Breast epithelium (tissue), 4 donors: Measurements from ENCODE around the gene PRR29. TPM values are rescaled to one million over a fixed set of nuclear protein-coding genes. Genes with fewer than 3 reads are reported as not detected.

Experiments
- DNase-seq, 2 donors: peaks; one replicate each; pipeline ENCODE4 v3.0.0-alpha.2; 2019; ENCODE audit warnings: low spot score in 2 of 2
- H3K27ac ChIP-seq, 2 donors: fragments of 200-600 bp; sonication (generic) in 1 of 2; one replicate each; pipeline ENCODE4 v1.5.1; 2016 to 2019; ENCODE audit warnings: mild to moderate bottlenecking in 1 of 2
- H3K27me3 ChIP-seq, 2 donors: fragments of 200-600 bp; sonication (generic) in 1 of 2; one replicate each; pipeline versions ENCODE4 v1.5.1 to v1.6.0; 2017 to 2019; ENCODE audit warnings: control low read depth in 1 of 2, mild to moderate bottlenecking in 1 of 2
- H3K36me3 ChIP-seq: fragments of 200-600 bp; one replicate; pipeline ENCODE4 v1.5.1; 2019
- H3K4me1 ChIP-seq, 2 donors: fragments of 200-600 bp; sonication (generic); one replicate each; pipeline ENCODE4 v1.5.1; 2016 to 2019; ENCODE audit warnings: control low read depth in 1 of 2
- H3K4me3 ChIP-seq, 3 donors: fragments of 200-600 bp; sonication (generic); 1 replicate in 2 of 3; 2 replicates in 1 of 3; pipeline ENCODE4 v1.5.1; 2016 to 2019; ENCODE audit warnings: mild to moderate bottlenecking in 3 of 3, moderate library complexity in 2 of 3
- H3K9me3 ChIP-seq, 2 donors: fragments of 200-600 bp; sonication (generic) in 1 of 2; one replicate each; pipeline ENCODE4 v1.5.1; 2016 to 2019; ENCODE audit warnings: control low read depth in 1 of 2
- CTCF ChIP-seq, 3 donors: fragments of 450-650 bp; IDR thresholded peaks; one replicate each; pipeline ENCODE4 v1.5.1; 2016 to 2017; ENCODE audit warnings: antibody characterized with exemption in 3 of 3, mild to moderate bottlenecking in 3 of 3, moderate library complexity in 3 of 3
- POLR2A ChIP-seq: fragments of 450-650 bp; IDR thresholded peaks from one replicate; pipeline ENCODE4 v1.6.1; 2016; ENCODE audit warnings: antibody characterized with exemption, mild to moderate bottlenecking, moderate library complexity
- POLR2AphosphoS5 ChIP-seq, 3 donors: sonication (generic); formaldehyde crosslinking; IDR thresholded peaks; one replicate each; pipeline ENCODE4 v1.6.1; 2017; ENCODE audit warnings: antibody characterized with exemption in 3 of 3
- intact Hi-C: fragments of 100-400 bp; cut with DNase I; formaldehyde crosslinking; loops from one replicate; pipeline ENCODE4 v1.15.1; 2023; ENCODE audit warnings: low total_unique reads
- total RNA-seq, 3 donors: library from RNA; depleted of rRNA; stranded (reverse); fragments of >200 nt; gene quantifications; one replicate each; pipeline ENCODE4 v1.1.0, GENCODE V29; 2016

Gene PRR29
- total RNA-seq, 3 donors from 2014 or later = 0.15 to 1.3 (median 0.16) TPM

GRCh38 chr17:63955232-63955631 lies 42.9 kb upstream of the PRR29 start:
- intact Hi-C loops = no loop called here
- Histone ChIP-seq H3K27me3 (no peaks in the 10 kb centered on the region), H3K27ac (no peak overlapping the region)

GRCh38 chr17:63955791-63956190 lies 42.4 kb upstream of the PRR29 start:
- intact Hi-C loops = no loop called here
- Histone ChIP-seq H3K4me1 (no peaks in the 10 kb centered on the region), H3K9me3 (no peaks in the 10 kb centered on the region), H3K36me3 (no peaks in the 10 kb centered on the region), H3K4me3 (no peak overlapping the region), H3K27ac (no peak overlapping the region), H3K27me3 (no peaks in the 10 kb centered on the region)
- TF ChIP-seq POLR2AphosphoS5 (IDR thresholded peaks at IDR 0.05) (no peak), CTCF (IDR thresholded peaks at IDR 0.05) (no peak), POLR2A (no peak)
- no peak for DNase-seq

More at GRCh38 chr17:63955232-63955631, 42.9 kb upstream of the PRR29 start:
- no peaks in the 10 kb centered on the region for H3K4me1 ChIP-seq
- no peaks in the 10 kb centered on the region for H3K36me3 ChIP-seq
- no peak for DNase-seq
- H3K9me3 ChIP-seq = no peaks in the 10 kb centered on the region
- no peak overlapping the region for H3K4me3 ChIP-seq
- TF ChIP-seq CTCF (IDR thresholded peaks at IDR 0.05) (no peak), POLR2A (no peak), POLR2AphosphoS5 (IDR thresholded peaks at IDR 0.05) (no peak)

- Histone ChIP-seq H3K4me3 (no peak overlapping the region), H3K27me3 (no peaks in the 10 kb centered on the region), H3K9me3 (no peaks in the 10 kb centered on the region), H3K27ac (no peak overlapping the region), H3K36me3 (no peaks in the 10 kb centered on the region), H3K4me1 (no peaks in the 10 kb centered on the region)
- no peak for TF ChIP-seq POLR2A
- TF ChIP-seq POLR2AphosphoS5 (IDR thresholded peaks at IDR 0.05) = no peak
- no peak for TF ChIP-seq CTCF (IDR thresholded peaks at IDR 0.05)
- intact Hi-C loops = no loop called here
- no peak for DNase-seq
Observed at GRCh38 chr17:63956296-63956920, 41.7 kb upstream of the PRR29 start.

- H3K4me1 ChIP-seq = no peaks in the 10 kb centered on the region
- intact Hi-C loops = no loop called here
- no peaks in the 10 kb centered on the region for H3K36me3 ChIP-seq
- peak overlapping the region in 2 of 3 donors; percentile 7 to 50 for H3K4me3 ChIP-seq
- no peak for TF ChIP-seq CTCF (IDR thresholded peaks at IDR 0.05)
- H3K27ac ChIP-seq = peak overlapping the region in 1 of 2 donors; percentile 59
- no peak for DNase-seq
- no peaks in the 10 kb centered on the region for H3K27me3 ChIP-seq
- no peaks in the 10 kb centered on the region for H3K9me3 ChIP-seq
Observed at GRCh38 chr17:63960006-63960405, 38.1 kb upstream of the PRR29 start.

GRCh38 chr17:63960430-63960829 lies 37.7 kb upstream of the PRR29 start:
- intact Hi-C loops = no loop called here
- Histone ChIP-seq H3K27me3 (no peaks in the 10 kb centered on the region), H3K4me1 (no peaks in the 10 kb centered on the region), H3K27ac (peak overlapping the region in 1 of 2 donors; percentile 59), H3K36me3 (no peaks in the 10 kb centered on the region), H3K9me3 (no peaks in the 10 kb centered on the region), H3K4me3 (peak overlapping the region in 2 of 3 donors; percentile 7 to 50)
- DNase-seq = no peak
- TF ChIP-seq POLR2AphosphoS5 (IDR thresholded peaks at IDR 0.05) (no peak), CTCF (IDR thresholded peaks at IDR 0.05) (no peak), POLR2A (no peak)
